ENCODE data around the gene DESI1. TPM values are rescaled to one million over a fixed set of nuclear protein-coding genes. Genes with fewer than 3 reads are reported as not detected.

DESI1 gene
- total RNA-seq, 1 donor from 2014 or later: 29.8 TPM

GRCh38 chr22:41648432-41648831 lies 27.6 kb upstream of the DESI1 start:
- TF ChIP-seq, protein P1, sequence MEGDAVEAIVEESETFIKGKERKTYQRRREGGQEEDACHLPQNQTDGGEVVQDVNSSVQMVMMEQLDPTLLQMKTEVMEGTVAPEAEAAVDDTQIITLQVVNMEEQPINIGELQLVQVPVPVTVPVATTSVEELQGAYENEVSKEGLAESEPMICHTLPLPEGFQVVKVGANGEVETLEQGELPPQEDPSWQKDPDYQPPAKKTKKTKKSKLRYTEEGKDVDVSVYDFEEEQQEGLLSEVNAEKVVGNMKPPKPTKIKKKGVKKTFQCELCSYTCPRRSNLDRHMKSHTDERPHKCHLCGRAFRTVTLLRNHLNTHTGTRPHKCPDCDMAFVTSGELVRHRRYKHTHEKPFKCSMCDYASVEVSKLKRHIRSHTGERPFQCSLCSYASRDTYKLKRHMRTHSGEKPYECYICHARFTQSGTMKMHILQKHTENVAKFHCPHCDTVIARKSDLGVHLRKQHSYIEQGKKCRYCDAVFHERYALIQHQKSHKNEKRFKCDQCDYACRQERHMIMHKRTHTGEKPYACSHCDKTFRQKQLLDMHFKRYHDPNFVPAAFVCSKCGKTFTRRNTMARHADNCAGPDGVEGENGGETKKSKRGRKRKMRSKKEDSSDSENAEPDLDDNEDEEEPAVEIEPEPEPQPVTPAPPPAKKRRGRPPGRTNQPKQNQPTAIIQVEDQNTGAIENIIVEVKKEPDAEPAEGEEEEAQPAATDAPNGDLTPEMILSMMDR (IDR thresholded peaks at IDR 0.05): no peak
- H3K36me3 Mint-ChIP-seq (ENCODE audit: low read depth): peaks cover 24% of the 10 kb centered on the region
- H3K4me3 Mint-ChIP-seq (ENCODE audit: unreplicated experiment): no peak overlapping the region
- H3K27ac Mint-ChIP-seq (ENCODE audit: unreplicated experiment): no peak overlapping the region
- no peaks in the 10 kb centered on the region for H3K4me1 Mint-ChIP-seq (ENCODE audit: low read depth)
- H3K27me3 Mint-ChIP-seq (ENCODE audit: low read depth): no peaks in the 10 kb centered on the region
- H3K9me3 Mint-ChIP-seq (ENCODE audit: low read depth): no peaks in the 10 kb centered on the region
- no peak for DNase-seq (ENCODE audit: low spot score)

GRCh38 chr22:41647771-41648170 lies 26.9 kb upstream of the DESI1 start:
- Mint-ChIP-seq H3K4me3 (ENCODE audit: unreplicated experiment) (no peak overlapping the region), H3K4me1 (ENCODE audit: low read depth) (peaks cover 2% of the 10 kb centered on the region), H3K27me3 (ENCODE audit: low read depth) (no peaks in the 10 kb centered on the region), H3K27ac (ENCODE audit: unreplicated experiment) (no peak overlapping the region), H3K36me3 (ENCODE audit: low read depth) (peaks cover 24% of the 10 kb centered on the region), H3K9me3 (ENCODE audit: low read depth) (no peaks in the 10 kb centered on the region)
- TF ChIP-seq, protein P1 (IDR thresholded peaks at IDR 0.05): no peak
- no peak for DNase-seq (ENCODE audit: low spot score)

DNA sequence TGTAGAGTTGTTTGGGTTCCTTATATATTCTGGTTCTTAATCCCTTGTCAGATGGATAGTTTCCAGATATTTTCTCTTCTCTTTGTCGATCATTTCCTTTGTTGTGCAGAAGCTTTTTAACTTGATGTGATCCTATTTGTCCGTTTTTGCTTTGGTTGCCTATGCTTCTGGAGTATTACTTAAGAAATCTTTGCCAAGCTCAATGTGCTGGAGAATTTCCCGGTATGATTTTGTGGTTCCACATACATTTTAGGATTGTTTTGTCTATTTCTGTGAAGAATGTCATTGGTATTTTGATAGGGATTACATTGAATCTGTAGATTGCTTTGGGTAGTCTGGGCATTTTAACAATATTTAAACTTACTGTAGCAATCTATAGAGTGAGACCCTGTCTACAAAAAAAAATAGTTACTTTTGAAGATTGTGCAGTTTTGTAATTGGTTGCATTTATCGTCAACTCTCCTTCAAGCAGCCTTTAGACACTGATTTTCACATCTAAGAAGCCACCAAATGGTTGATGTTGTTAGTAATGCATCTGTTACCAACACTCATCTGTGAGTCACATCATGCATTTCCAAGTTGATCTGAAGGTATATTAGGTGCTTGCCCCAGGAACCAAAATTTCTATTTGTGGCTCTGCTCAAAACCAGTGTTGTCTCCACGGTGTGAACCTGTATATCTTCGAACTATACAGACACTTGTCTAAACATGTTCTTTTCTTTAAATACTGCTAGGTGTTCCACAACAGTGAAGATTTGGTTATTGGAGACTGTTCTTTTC lies 21.7 kb upstream of the DESI1 start:
- Mint-ChIP-seq H3K36me3 (ENCODE audit: low read depth) (peaks cover 30% of the 10 kb centered on the region), H3K9me3 (ENCODE audit: low read depth) (no peaks in the 10 kb centered on the region), H3K27me3 (ENCODE audit: low read depth) (no peaks in the 10 kb centered on the region), H3K4me3 (ENCODE audit: unreplicated experiment) (no peak overlapping the region), H3K27ac (ENCODE audit: unreplicated experiment) (peak overlapping the region; percentile 57), H3K4me1 (ENCODE audit: low read depth) (peaks cover 11% of the 10 kb centered on the region)
- TF ChIP-seq, protein P1 (IDR thresholded peaks at IDR 0.05): no peak
- no peak for DNase-seq (ENCODE audit: low spot score)

- peaks cover 31% of the 10 kb centered on the region for H3K36me3 Mint-ChIP-seq (ENCODE audit: low read depth)
- no peaks in the 10 kb centered on the region for H3K9me3 Mint-ChIP-seq (ENCODE audit: low read depth)
- peak overlapping the region; percentile 57 for H3K27ac Mint-ChIP-seq (ENCODE audit: unreplicated experiment)
- TF ChIP-seq, protein P1 (IDR thresholded peaks at IDR 0.05): no peak
- H3K27me3 Mint-ChIP-seq (ENCODE audit: low read depth): no peaks in the 10 kb centered on the region
- H3K4me3 Mint-ChIP-seq (ENCODE audit: unreplicated experiment): no peak overlapping the region
- peaks cover 11% of the 10 kb centered on the region for H3K4me1 Mint-ChIP-seq (ENCODE audit: low read depth)
- DNase-seq (ENCODE audit: low spot score): no peak
Measured at GRCh38 chr22:41641854-41642253, 21.0 kb upstream of the DESI1 start.

- Mint-ChIP-seq H3K9me3 (ENCODE audit: low read depth) (no peaks in the 10 kb centered on the region), H3K27ac (ENCODE audit: unreplicated experiment) (no peak overlapping the region), H3K36me3 (ENCODE audit: low read depth) (peaks cover 38% of the 10 kb centered on the region), H3K4me3 (ENCODE audit: unreplicated experiment) (no peak overlapping the region), H3K4me1 (ENCODE audit: low read depth) (peaks cover 17% of the 10 kb centered on the region), H3K27me3 (ENCODE audit: low read depth) (no peaks in the 10 kb centered on the region)
- TF ChIP-seq, protein P1 (IDR thresholded peaks at IDR 0.05): no peak
- no peak for DNase-seq (ENCODE audit: low spot score)
Measured at GRCh38 chr22:41638748-41639147, 17.9 kb upstream of the DESI1 start.
